Keratinocyte (primary cell): ENCODE results near the gene DMAC2L.

ENCODE experiments used
- EZH2 ChIP-seq: IDR thresholded peaks from one replicate; pipeline ENCODE4 v1.6.1; 2012; ENCODE audit warnings: inconsistent platforms, mild to moderate bottlenecking, low read length, moderate library complexity
- TF ChIP-seq, protein P1 (sequence below), 3 experiments: IDR thresholded peaks in 1 of 3; conservative IDR thresholded peaks in 1 of 3; optimal IDR thresholded peaks in 1 of 3; 2 replicates in 2 of 3; 3 replicates in 1 of 3; pipeline versions ENCODE3 to v1.5.1; 2011; ENCODE audit warnings: low read length in 3 of 3, mild to moderate bottlenecking in 3 of 3, moderate library complexity in 2 of 3, control low read depth in 1 of 3, inconsistent platforms in 1 of 3; ENCODE audit not compliant: insufficient read depth in 2 of 3; ENCODE audit errors: extremely low read depth in 1 of 3

DNA sequence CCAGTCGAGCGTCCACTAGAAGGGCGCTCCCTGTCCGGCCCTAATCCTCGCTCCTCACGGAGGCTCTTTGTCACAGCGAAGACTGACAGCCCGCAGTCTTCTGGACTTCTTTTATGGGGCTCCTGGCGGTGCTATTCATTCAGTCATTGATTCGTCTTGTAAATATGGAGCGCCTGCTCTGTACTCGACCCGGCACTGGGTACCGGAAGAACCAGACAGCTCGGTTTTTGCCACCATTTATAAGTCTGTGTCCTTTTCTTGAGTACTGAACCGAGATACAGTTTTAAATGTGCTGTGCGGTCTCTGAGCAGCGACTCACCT lies 570 bp downstream of the DMAC2L start:
- TF ChIP-seq, protein P1, sequence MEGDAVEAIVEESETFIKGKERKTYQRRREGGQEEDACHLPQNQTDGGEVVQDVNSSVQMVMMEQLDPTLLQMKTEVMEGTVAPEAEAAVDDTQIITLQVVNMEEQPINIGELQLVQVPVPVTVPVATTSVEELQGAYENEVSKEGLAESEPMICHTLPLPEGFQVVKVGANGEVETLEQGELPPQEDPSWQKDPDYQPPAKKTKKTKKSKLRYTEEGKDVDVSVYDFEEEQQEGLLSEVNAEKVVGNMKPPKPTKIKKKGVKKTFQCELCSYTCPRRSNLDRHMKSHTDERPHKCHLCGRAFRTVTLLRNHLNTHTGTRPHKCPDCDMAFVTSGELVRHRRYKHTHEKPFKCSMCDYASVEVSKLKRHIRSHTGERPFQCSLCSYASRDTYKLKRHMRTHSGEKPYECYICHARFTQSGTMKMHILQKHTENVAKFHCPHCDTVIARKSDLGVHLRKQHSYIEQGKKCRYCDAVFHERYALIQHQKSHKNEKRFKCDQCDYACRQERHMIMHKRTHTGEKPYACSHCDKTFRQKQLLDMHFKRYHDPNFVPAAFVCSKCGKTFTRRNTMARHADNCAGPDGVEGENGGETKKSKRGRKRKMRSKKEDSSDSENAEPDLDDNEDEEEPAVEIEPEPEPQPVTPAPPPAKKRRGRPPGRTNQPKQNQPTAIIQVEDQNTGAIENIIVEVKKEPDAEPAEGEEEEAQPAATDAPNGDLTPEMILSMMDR (optimal IDR thresholded peaks at IDR 0.05 in 1 of 3, IDR thresholded peaks at IDR 0.05 in 1 of 3, conservative IDR thresholded peaks at IDR 0.05 in 1 of 3; ENCODE audit: extremely low read depth in 1 of 3, insufficient read depth in 2 of 3, low read length in 3 of 3) = no peak
- no peak for TF ChIP-seq EZH2
